GM12878 (cell line): Measurements from ENCODE around the gene ADPRHL1. TPM values are rescaled to one million over a fixed set of nuclear protein-coding genes. Genes with fewer than 3 reads are reported as not detected.

ENCODE experiments used
- CBFB ChIP-seq: IDR thresholded peaks from 2 replicates; pipeline ENCODE4 v1.6.1; 2016; ENCODE audit warnings: antibody characterized with exemption, low read depth
- E4F1 ChIP-seq: fragments of 450-650 bp; IDR thresholded peaks from 2 replicates; pipeline ENCODE4 v1.6.1; 2018; ENCODE audit warnings: borderline replicate concordance, mild to moderate bottlenecking; ENCODE audit not compliant: partially characterized antibody
- MLLT1 ChIP-seq: fragments of 450-650 bp; IDR thresholded peaks from 2 replicates; pipeline ENCODE4 v1.6.1; 2016; ENCODE audit warnings: mild to moderate bottlenecking
- NR2C1 ChIP-seq: fragments of 450-650 bp; IDR thresholded peaks from 2 replicates; pipeline ENCODE4 v1.6.1; 2017; ENCODE audit warnings: antibody characterized with exemption, mild to moderate bottlenecking, moderate library complexity
- RB1 ChIP-seq: fragments of 450-650 bp; formaldehyde crosslinking; IDR thresholded peaks from 2 replicates; pipeline ENCODE4 v1.6.1; 2017; ENCODE audit warnings: mild to moderate bottlenecking, borderline replicate concordance
- SIN3A ChIP-seq: IDR thresholded peaks from 2 replicates; pipeline ENCODE4 v1.6.1; 2012; ENCODE audit warnings: low read depth, low read length, improper control_type of control experiment
- SMARCA5 ChIP-seq: fragments of 450-650 bp; IDR thresholded peaks from 2 replicates; pipeline ENCODE4 v1.6.1; 2017; ENCODE audit warnings: mild to moderate bottlenecking
- TCF3 ChIP-seq: IDR thresholded peaks from 2 replicates; pipeline ENCODE4 v1.6.1; 2012; ENCODE audit warnings: low read depth, mild to moderate bottlenecking, low read length, borderline replicate concordance; ENCODE audit not compliant: insufficient read depth
- YY1 ChIP-seq: IDR thresholded peaks from 2 replicates; pipeline ENCODE4 v1.6.1; 2011; ENCODE audit warnings: low read depth, mild to moderate bottlenecking, low read length
- ZNF24 ChIP-seq: fragments of 450-650 bp; IDR thresholded peaks from 2 replicates; pipeline ENCODE4 v1.6.1; 2017; ENCODE audit warnings: antibody characterized with exemption, mild to moderate bottlenecking
- ZNF592 ChIP-seq: fragments of 450-650 bp; IDR thresholded peaks from 2 replicates; pipeline ENCODE4 v1.6.1; 2017; ENCODE audit warnings: mild to moderate bottlenecking, moderate library complexity
- ZNF622 ChIP-seq: fragments of 450-650 bp; IDR thresholded peaks from 2 replicates; pipeline ENCODE4 v1.6.1; 2017; ENCODE audit warnings: mild to moderate bottlenecking, inconsistent platforms
- ZNF687 ChIP-seq: fragments of 450-650 bp; IDR thresholded peaks from 2 replicates; pipeline ENCODE4 v1.6.1; 2017; ENCODE audit warnings: mild to moderate bottlenecking, moderate library complexity
- polyA plus RNA-seq, 11 experiments: library from polyadenylated mRNA; depleted of rRNA in 4 of 11; unstranded in 6 of 11; stranded (reverse) in 5 of 11; fragments of >200 nt; fragmentation: Nextera tagmentation in 4 of 11; fragmentation: Illumina TruSeq in 1 of 11; extraction: Ambion mirVana in 4 of 11; extraction: Trizol in 1 of 11; gene quantifications; 1 replicate in 1 of 11; 2 replicates in 10 of 11; pipeline versions ENCODE4 v1.2.1 to v1.2.3, GENCODE V29; 2011 to 2016; ENCODE audit warnings: inconsistent platforms in 2 of 11, missing spikeins in 2 of 11, low read depth in 1 of 11
- total RNA-seq, 4 experiments: library from RNA; depleted of rRNA in 3 of 4; stranded (reverse); fragments of >200 nt in 3 of 4; fragmentation: Illumina TruSeq in 1 of 4; extraction: Trizol in 1 of 4; gene quantifications; 2 replicates each; pipeline versions ENCODE4 v1.2.1 to v1.2.3, GENCODE V29; 2013 to 2021

Gene ADPRHL1
- total and polyA plus RNA-seq, 10 of the 15 experiments (the other 5 are each of a cell fraction or from before 2014, with no cell fraction given): 0.05 to 1.9 (median 1.0) TPM

GRCh38 chr13:113490496-113491417 lies 37.5 kb upstream of the ADPRHL1 start, which contains the start of gene DCUN1D2 (continued):
- no peak for TF ChIP-seq E4F1
- no peak for TF ChIP-seq ZNF622
- peak; percentile 60; the same call in 1 of the 2 replicates for TF ChIP-seq NR2C1
- no peak for TF ChIP-seq CBFB
- no peak for TF ChIP-seq ZNF24
- peak; percentile 75 for TF ChIP-seq ZNF687
- TF ChIP-seq TCF3: 0 out of 2 replicates have a peak, but pooled peaks have one; percentile 4
- TF ChIP-seq MLLT1: no peak
- 0 out of 2 replicates have a peak, but pooled peaks have one; percentile 78 for TF ChIP-seq SMARCA5
- TF ChIP-seq SIN3A: no peak
- TF ChIP-seq RB1: peak; percentile 90; the same call in 1 of the 2 replicates
- TF ChIP-seq YY1: peak; percentile 37; the same call in 1 of the 2 replicates
- TF ChIP-seq ZNF592: 0 out of 2 replicates have a peak, but pooled peaks have one; percentile 24
